GM12892 (cell line): ENCODE results near the gene MFN1.

Source experiments
- POLR2A ChIP-seq: IDR thresholded peaks from 2 replicates; pipeline ENCODE4 v1.6.1; 2011; ENCODE audit warnings: low read depth, low read length, control low read depth
- POLR2AphosphoS5 ChIP-seq: IDR thresholded peaks from 2 replicates; pipeline ENCODE4 v1.6.1; 2011; ENCODE audit warnings: low read depth, low read length, control low read depth
- TAF1 ChIP-seq: IDR thresholded peaks from 2 replicates; pipeline ENCODE4 v1.6.1; 2011; ENCODE audit warnings: low read depth, mild to moderate bottlenecking, control low read depth, low read length, borderline replicate concordance

DNA sequence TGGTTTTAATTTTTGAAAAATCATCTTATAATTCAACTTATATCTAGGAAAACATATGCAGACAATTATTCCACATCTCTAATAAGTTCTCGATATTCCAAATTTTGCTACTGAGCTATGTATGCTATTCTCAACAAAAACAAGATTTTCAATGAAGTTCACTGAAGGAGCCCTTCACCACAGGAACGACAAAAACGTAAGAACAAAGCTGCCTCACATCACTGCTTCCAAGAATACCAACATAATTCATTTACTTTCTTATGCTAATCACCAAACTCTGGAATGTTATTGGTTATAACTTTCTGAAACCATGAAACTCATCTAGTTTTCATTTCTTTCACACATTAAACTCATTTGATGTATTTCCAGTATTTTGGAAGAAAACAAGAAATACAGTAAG is 54.1 kb downstream of the MFN1 start:
- TF ChIP-seq POLR2AphosphoS5 (no peak), POLR2A (no peak), TAF1 (no peak)
